ENCODE data around the gene GATA1. TPM values are rescaled to one million over a fixed set of nuclear protein-coding genes. Genes with fewer than 3 reads are reported as not detected.
"Not testable (repeated sequence)": the region's sequence is repeated elsewhere in the genome, so short reads cannot be mapped to it uniquely, and the experiment has no call there.

Gene GATA1
- total RNA-seq, 1 donor from 2014 or later, result not detected

DNA sequence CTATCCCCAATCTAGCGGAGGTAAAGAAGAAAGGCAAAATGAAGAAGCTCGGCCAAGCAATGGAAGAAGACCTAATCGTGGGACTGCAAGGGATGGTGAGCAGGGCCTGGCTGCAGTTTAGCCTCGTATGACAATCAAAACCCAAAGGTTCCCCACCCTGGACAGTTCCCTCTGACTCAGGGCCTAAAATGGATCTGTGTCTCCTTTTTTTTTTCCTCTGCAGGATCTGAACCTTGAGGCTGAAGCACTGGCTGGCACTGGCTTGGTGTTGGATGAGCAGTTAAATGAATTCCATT, 16.5 kb downstream of the GATA1 start:
- intact Hi-C loops (cut with micrococcal nuclease), result loop anchor here (1.0 to 10.0 kb wide), 4 partner anchors 94 to 1151 kb away; partner anchors contain the start of genes ELK1, GPKOW, PQBP1 and SUV39H1

DNA sequence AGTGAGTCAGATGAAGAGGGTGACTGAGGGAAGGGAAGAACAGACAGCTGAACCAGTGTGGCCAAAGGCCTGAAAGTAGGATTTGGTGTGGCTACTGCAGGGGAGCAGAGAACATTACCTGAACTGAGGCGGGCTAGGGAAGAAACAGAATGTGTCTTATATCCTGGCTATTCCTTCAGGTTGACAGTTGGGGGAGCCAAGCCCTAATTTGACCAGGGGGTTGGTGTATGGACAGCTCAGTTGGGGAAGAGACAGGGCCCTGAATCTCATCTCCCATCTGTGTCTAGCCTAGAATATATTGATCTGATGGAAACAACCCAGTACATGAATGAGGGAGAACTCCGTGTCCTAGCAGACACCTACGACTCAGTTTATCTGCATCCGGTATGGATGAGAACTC, 19.7 kb downstream of the GATA1 start:
- intact Hi-C loops (cut with micrococcal nuclease), result loop anchor here (10.0 kb wide), 1 partner anchor 319 kb away; the partner anchor contains the start of gene GPKOW

- intact Hi-C loops (cut with micrococcal nuclease), result no loop called here
Observed at GRCh38 chrX:48813644-48814043, 27.3 kb downstream of the GATA1 start.

DNA sequence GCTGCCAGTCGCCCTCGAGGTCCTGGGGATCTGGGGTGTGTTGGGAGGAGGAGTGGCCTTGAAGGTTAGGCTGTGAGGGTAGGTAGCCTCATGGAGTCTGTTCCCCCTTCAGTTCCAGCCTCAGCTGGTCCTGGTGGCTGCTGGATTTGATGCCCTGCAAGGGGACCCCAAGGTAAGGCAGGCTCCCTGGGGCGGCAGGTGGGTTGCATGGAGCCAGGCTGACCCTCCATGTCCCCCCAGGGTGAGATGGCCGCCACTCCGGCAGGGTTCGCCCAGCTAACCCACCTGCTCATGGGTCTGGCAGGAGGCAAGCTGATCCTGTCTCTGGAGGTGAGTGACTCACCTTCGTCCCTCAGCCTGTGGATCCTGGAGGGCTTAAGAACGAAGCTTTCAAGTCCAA, 28.3 kb downstream of the GATA1 start:
- intact Hi-C loops (cut with micrococcal nuclease), result no loop called here

DNA sequence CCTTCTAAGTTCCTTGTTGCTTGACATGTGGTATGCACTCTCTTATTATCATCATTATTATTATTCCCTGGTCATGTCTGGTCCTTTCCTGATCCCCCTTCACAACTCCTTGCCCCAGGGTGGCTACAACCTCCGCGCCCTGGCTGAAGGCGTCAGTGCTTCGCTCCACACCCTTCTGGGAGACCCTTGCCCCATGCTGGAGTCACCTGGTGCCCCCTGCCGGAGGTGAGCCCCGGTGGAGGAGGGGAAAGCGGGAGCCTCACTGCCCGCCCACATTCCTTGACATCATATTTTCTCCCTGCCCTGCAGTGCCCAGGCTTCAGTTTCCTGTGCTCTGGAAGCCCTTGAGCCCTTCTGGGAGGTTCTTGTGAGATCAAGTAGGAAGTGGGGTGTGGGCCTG, 28.9 kb downstream of the GATA1 start:
- intact Hi-C loops (cut with micrococcal nuclease), result no loop called here

- intact Hi-C loops (cut with micrococcal nuclease), result no loop called here
Observed at GRCh38 chrX:48816014-48816810, 29.8 kb downstream of the GATA1 start.

DNA sequence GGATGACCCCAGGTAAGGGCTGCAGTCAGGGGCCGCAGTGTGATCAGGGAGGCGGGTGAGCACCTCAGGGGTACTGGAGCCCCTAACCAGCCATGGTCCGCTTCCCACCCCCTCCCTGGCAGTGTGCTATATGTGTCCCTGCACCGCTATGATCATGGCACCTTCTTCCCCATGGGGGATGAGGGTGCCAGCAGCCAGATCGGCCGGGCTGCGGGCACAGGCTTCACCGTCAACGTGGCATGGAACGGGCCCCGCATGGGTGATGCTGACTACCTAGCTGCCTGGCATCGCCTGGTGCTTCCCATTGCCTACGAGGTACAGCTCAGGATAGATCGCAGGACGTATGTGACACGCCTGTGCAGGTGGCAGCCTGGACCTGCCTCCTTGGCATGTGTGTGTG, 31.7 kb downstream of the GATA1 start:
- intact Hi-C loops (cut with micrococcal nuclease), result no loop called here

DNA sequence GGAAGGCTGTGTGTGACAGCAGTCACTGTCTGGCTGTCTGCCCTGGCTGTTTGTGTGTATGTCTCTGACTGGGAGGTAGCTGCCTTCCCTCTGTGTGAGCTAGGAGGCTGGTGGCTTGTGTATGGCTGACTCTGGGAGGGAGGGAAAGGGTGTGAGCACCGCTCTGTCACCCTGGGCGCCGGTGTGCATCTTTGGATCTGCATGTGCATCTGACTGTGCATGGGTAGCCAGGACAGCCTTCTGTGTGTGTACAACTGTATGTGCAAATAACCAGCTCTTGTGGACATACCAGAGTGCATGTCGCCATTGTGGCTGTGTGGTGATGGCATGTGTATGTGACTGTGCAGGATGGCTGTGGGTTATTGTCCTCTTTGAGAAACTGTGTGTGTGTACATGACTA, 32.5 kb downstream of the GATA1 start:
- intact Hi-C loops (cut with micrococcal nuclease), result no loop called here

GRCh38 chrX:48819394-48819793, 33.0 kb downstream of the GATA1 start:
- intact Hi-C loops (cut with micrococcal nuclease), result not testable (repeated sequence)

DNA sequence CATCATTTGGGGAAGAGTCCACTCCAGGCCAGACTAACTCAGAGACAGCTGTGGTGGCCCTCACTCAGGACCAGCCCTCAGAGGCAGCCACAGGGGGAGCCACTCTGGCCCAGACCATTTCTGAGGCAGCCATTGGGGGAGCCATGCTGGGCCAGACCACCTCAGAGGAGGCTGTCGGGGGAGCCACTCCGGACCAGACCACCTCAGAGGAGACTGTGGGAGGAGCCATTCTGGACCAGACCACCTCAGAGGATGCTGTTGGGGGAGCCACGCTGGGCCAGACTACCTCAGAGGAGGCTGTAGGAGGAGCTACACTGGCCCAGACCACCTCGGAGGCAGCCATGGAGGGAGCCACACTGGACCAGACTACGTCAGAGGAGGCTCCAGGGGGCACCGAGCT, 36.7 kb downstream of the GATA1 start:
- intact Hi-C loops (cut with micrococcal nuclease), result no loop called here

- intact Hi-C loops (cut with micrococcal nuclease), result no loop called here
Observed at GRCh38 chrX:48824066-48824465, 37.7 kb downstream of the GATA1 start.

GRCh38 chrX:48826135-48826875, 39.9 kb downstream of the GATA1 start, which contains the start of gene ERAS:
Gene ERAS (plus strand): TSS chrX:48826513. CDS start chrX:48829124, 2,611 bp downstream.
- intact Hi-C loops (cut with micrococcal nuclease), result no loop called here

- intact Hi-C loops (cut with micrococcal nuclease), result no loop called here
Observed at GRCh38 chrX:48826876-48827653, 40.7 kb downstream of the GATA1 start.

DNA sequence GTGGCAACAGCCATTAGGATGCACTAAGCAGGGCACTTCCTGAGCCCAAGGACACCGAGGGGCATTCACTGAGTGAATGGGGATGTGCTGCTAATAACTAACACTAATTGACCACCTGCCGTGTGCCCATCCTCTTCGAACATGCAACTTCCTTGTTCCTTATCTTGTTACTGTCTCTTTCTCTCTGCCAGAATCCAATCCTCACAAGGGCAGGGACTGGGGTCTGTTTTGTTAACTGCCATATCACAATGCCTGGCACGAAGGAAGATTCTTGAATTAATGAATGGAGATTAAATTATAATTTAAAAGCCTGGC, 41.2 kb downstream of the GATA1 start:
- intact Hi-C loops (cut with micrococcal nuclease), result no loop called here

DNA sequence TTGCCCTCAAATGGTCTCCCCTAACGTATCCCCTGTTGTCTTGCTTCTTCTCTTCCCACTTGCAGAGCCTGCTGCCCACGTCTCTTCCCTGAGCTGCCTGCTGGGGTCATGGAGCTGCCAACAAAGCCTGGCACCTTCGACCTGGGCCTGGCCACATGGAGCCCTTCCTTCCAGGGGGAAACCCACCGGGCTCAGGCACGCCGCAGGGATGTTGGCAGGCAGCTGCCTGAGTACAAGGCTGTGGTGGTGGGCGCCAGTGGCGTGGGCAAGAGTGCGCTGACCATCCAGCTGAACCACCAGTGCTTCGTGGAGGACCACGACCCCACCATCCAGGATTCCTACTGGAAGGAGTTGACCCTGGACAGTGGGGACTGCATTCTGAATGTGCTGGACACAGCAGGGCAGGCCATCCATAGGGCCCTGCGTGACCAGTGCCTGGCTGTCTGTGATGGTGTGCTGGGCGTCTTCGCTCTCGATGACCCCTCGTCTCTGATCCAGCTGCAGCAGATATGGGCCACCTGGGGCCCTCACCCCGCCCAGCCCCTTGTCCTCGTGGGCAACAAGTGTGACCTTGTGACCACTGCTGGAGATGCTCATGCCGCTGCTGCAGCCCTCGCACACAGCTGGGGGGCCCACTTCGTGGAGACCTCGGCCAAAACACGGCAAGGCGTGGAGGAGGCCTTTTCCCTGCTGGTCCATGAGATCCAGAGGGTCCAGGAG, 42.8 kb downstream of the GATA1 start:
- intact Hi-C loops (cut with micrococcal nuclease), result no loop called here

GRCh38 chrX:48831136-48831908, 44.9 kb downstream of the GATA1 start:
- intact Hi-C loops (cut with micrococcal nuclease), result no loop called here

DNA sequence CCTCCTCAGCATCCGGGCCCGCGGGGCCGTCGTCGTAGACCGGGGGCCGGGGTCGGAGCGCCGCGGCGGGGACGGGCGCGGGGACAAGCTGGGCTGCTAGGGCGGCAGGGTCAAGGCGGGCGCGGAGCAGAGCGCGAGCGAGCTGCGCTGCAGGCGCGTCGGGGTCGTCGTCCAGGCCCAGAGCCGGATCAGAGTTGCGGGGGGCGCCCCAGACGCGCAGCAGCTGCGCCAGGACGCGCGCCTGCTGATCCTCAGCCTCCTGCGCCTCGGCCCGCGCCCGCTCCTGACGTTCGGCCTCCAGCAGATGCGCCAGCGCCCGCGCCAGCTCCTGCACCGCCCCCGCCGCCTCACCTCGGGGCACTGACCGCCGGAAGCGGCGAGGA, 45.5 kb downstream of the GATA1 start:
- intact Hi-C loops (cut with micrococcal nuclease), result no loop called here

GRCh38 chrX:48833542-48834138, 47.2 kb downstream of the GATA1 start:
- intact Hi-C loops (cut with micrococcal nuclease), result no loop called here

DNA sequence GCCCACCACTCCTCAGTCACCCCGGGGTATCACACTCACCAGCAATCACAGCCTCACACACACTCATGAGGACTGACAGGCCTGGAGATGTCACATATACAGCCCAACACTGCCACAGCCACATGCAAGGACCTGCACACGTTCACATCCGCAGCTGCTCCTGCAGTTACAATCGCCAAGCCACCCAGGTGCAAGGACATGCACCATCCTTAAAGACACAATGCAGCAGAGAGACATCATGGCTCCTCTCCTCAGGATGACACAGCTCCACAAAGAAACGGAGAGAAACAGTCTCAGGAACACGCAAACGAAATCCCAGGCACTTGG, 48.0 kb downstream of the GATA1 start:
- intact Hi-C loops (cut with micrococcal nuclease), result no loop called here

DNA sequence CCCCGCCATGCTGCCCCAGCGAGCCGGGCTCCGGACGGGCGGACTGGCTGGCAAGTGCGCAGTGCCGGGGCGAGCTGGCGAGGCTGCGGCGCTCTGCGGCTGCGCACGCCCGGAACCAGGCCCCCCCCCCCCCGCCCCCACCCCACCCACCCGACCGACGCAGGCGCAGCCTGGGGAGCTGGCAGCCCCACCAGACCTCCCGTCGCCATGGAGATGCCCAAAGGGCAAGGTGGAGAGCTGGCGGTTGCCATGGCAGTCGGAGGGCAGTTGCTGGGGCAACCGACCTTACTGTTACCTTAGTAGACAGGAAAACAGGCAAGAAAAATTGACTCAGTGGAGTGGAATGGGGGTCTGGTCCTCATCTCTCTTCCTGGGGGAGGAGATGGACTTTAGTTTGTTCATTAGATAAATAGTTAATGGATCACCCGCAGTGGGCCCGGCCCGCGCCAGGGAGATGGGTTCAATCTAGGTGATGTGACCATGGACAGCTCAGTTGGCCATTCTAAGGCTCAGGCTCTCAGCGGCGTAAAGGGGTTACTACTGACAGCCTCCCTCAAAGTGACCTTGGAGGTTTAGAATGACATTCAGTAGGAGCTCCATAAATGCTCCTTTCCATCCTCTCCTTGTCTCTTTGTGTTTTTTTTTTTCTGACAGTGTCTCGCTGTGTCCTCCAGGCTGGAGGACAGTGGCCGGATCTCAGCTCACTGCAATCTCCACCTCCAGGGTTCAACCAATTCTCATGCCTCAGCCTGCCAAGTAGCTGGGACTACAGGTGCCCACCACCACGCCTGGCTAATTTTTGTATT, 49.3 kb downstream of the GATA1 start, which contains the start of gene PCSK1N:
PCSK1N (minus strand) TSS at position 87 of the 806 bp plus-strand sequence; CDS start at position 9, 78 bp downstream.
- intact Hi-C loops (cut with micrococcal nuclease), result no loop called here

Data from T-helper 2 cell treated with Interferon-gamma antibody and Interleukin-4, amounts not matched to agents 100 ng/mL and 5 ng/mL, for 36 hours (primary cell).